ENCODE measurements around the gene CCL13.
"Not testable (repeated sequence)": the region's sequence is repeated elsewhere in the genome, so short reads cannot be mapped to it uniquely, and the experiment has no call there.

CCL13 gene

GRCh38 chr17:34356194-34356593 lies at the start of gene CCL13:
Gene CCL13, plus strand, starts transcription at chr17:34356480. Its CDS starts 47 bp downstream, at chr17:34356527.
- Histone ChIP-seq H3K36me3 (ENCODE audit: control insufficient read depth, insufficient read depth, low read length, severe bottlenecking) (no peaks in the 10 kb centered on the region), H3K9me3 (ENCODE audit: control insufficient read depth, low read length) (no peaks in the 10 kb centered on the region), H3K27me3 (replicated peaks; ENCODE audit: control insufficient read depth, insufficient read depth, low read length) (no peaks in the 10 kb centered on the region), H3K4me1 (ENCODE audit: control insufficient read depth, insufficient read depth, low read length) (peaks cover 22% of the 10 kb centered on the region), H3K4me3 (ENCODE audit: low read length) (no peak within 1 kb of the TSS), H3K9ac (ENCODE audit: low read length) (no peak within 1 kb of the TSS)
- no peak for DNase-seq (ENCODE audit: low read depth)

- Histone ChIP-seq H3K36me3 (ENCODE audit: control insufficient read depth, insufficient read depth, low read length, severe bottlenecking) (no peaks in the 10 kb centered on the region), H3K9me3 (ENCODE audit: control insufficient read depth, low read length) (no peaks in the 10 kb centered on the region), H3K9ac (ENCODE audit: low read length) (peak overlapping the region; percentile 57), H3K4me1 (ENCODE audit: control insufficient read depth, insufficient read depth, low read length) (peaks cover 40% of the 10 kb centered on the region), H3K27me3 (replicated peaks; ENCODE audit: control insufficient read depth, insufficient read depth, low read length) (no peaks in the 10 kb centered on the region), H3K4me3 (ENCODE audit: low read length) (peak overlapping the region; percentile 35)
- peak; percentile 88 for DNase-seq (ENCODE audit: low read depth)
These were observed 49.2 kb upstream of the CCL13 start for GRCh38 chr17:34307110-34307509.

- Histone ChIP-seq H3K27me3 (replicated peaks; ENCODE audit: control insufficient read depth, insufficient read depth, low read length) (no peaks in the 10 kb centered on the region), H3K36me3 (ENCODE audit: control insufficient read depth, insufficient read depth, low read length, severe bottlenecking) (no peaks in the 10 kb centered on the region), H3K9ac (ENCODE audit: low read length) (no peak overlapping the region), H3K4me1 (ENCODE audit: control insufficient read depth, insufficient read depth, low read length) (peaks cover 47% of the 10 kb centered on the region), H3K4me3 (ENCODE audit: low read length) (no peak overlapping the region), H3K9me3 (ENCODE audit: control insufficient read depth, low read length) (no peaks in the 10 kb centered on the region)
- DNase-seq (ENCODE audit: low read depth) = no peak
These were observed 47.9 kb upstream of the CCL13 start for GRCh38 chr17:34308371-34308770.

GRCh38 chr17:34311291-34311690 lies 45.0 kb upstream of the CCL13 start:
- DNase-seq (ENCODE audit: low read depth) = no peak
- no peaks in the 10 kb centered on the region for H3K36me3 ChIP-seq (ENCODE audit: control insufficient read depth, insufficient read depth, low read length, severe bottlenecking)
- no peak overlapping the region for H3K9ac ChIP-seq (ENCODE audit: low read length)
- no peak overlapping the region for H3K4me3 ChIP-seq (ENCODE audit: low read length)
- peaks cover 60% of the 10 kb centered on the region for H3K4me1 ChIP-seq (ENCODE audit: control insufficient read depth, insufficient read depth, low read length)
- H3K27me3 ChIP-seq (replicated peaks; ENCODE audit: control insufficient read depth, insufficient read depth, low read length) = no peaks in the 10 kb centered on the region
- no peaks in the 10 kb centered on the region for H3K9me3 ChIP-seq (ENCODE audit: control insufficient read depth, low read length)

- Histone ChIP-seq H3K9ac (ENCODE audit: low read length) (no peak overlapping the region), H3K4me3 (ENCODE audit: low read length) (no peak overlapping the region), H3K4me1 (ENCODE audit: control insufficient read depth, insufficient read depth, low read length) (peaks cover 53% of the 10 kb centered on the region), H3K9me3 (ENCODE audit: control insufficient read depth, low read length) (no peaks in the 10 kb centered on the region), H3K36me3 (ENCODE audit: control insufficient read depth, insufficient read depth, low read length, severe bottlenecking) (no peaks in the 10 kb centered on the region), H3K27me3 (replicated peaks; ENCODE audit: control insufficient read depth, insufficient read depth, low read length) (no peaks in the 10 kb centered on the region)
- DNase-seq (ENCODE audit: low read depth) = peak; percentile 77
These were observed 44.2 kb upstream of the CCL13 start for GRCh38 chr17:34312080-34312479.

- Histone ChIP-seq H3K36me3 (ENCODE audit: control insufficient read depth, insufficient read depth, low read length, severe bottlenecking) (no peaks in the 10 kb centered on the region), H3K4me1 (ENCODE audit: control insufficient read depth, insufficient read depth, low read length) (peaks cover 42% of the 10 kb centered on the region), H3K4me3 (ENCODE audit: low read length) (no peak overlapping the region), H3K27me3 (replicated peaks; ENCODE audit: control insufficient read depth, insufficient read depth, low read length) (no peaks in the 10 kb centered on the region), H3K9me3 (ENCODE audit: control insufficient read depth, low read length) (no peaks in the 10 kb centered on the region), H3K9ac (ENCODE audit: low read length) (peak overlapping the region; percentile 62)
- DNase-seq (ENCODE audit: low read depth) = peak; percentile 79
These were observed 43.1 kb upstream of the CCL13 start for GRCh38 chr17:34313164-34313563.

- Histone ChIP-seq H3K27me3 (replicated peaks; ENCODE audit: control insufficient read depth, insufficient read depth, low read length) (no peaks in the 10 kb centered on the region), H3K4me3 (ENCODE audit: low read length) (peak overlapping the region; percentile 41), H3K4me1 (ENCODE audit: control insufficient read depth, insufficient read depth, low read length) (peaks cover 47% of the 10 kb centered on the region), H3K9me3 (ENCODE audit: control insufficient read depth, low read length) (no peaks in the 10 kb centered on the region), H3K36me3 (ENCODE audit: control insufficient read depth, insufficient read depth, low read length, severe bottlenecking) (no peaks in the 10 kb centered on the region), H3K9ac (ENCODE audit: low read length) (peak overlapping the region; percentile 62)
- peak; percentile 91 for DNase-seq (ENCODE audit: low read depth)
These were observed 42.0 kb upstream of the CCL13 start for GRCh38 chr17:34314279-34314678.

- no peak overlapping the region for H3K9ac ChIP-seq (ENCODE audit: low read length)
- no peak overlapping the region for H3K4me3 ChIP-seq (ENCODE audit: low read length)
- DNase-seq (ENCODE audit: low read depth) = no peak
- H3K27me3 ChIP-seq (replicated peaks; ENCODE audit: control insufficient read depth, insufficient read depth, low read length) = no peaks in the 10 kb centered on the region
- H3K36me3 ChIP-seq (ENCODE audit: control insufficient read depth, insufficient read depth, low read length, severe bottlenecking) = no peaks in the 10 kb centered on the region
- H3K4me1 ChIP-seq (ENCODE audit: control insufficient read depth, insufficient read depth, low read length) = peaks cover 30% of the 10 kb centered on the region
- H3K9me3 ChIP-seq (ENCODE audit: control insufficient read depth, low read length) = no peaks in the 10 kb centered on the region
These were observed 37.8 kb upstream of the CCL13 start for GRCh38 chr17:34318474-34318873.

- no peak within 1 kb of the TSS for H3K4me3 ChIP-seq (ENCODE audit: low read length)
- H3K9ac ChIP-seq (ENCODE audit: low read length) = no peak within 1 kb of the TSS
- H3K36me3 ChIP-seq (ENCODE audit: control insufficient read depth, insufficient read depth, low read length, severe bottlenecking) = no peaks in the 10 kb centered on the region
- H3K27me3 ChIP-seq (replicated peaks; ENCODE audit: control insufficient read depth, insufficient read depth, low read length) = no peaks in the 10 kb centered on the region
- H3K4me1 ChIP-seq (ENCODE audit: control insufficient read depth, insufficient read depth, low read length) = peaks cover 25% of the 10 kb centered on the region
- peaks cover 3% of the 10 kb centered on the region for H3K9me3 ChIP-seq (ENCODE audit: control insufficient read depth, low read length)
- DNase-seq (ENCODE audit: low read depth) = no peak
These were observed 37.2 kb upstream of the CCL13 start, which contains the start of gene CCL8 for GRCh38 chr17:34319039-34319483. Gene CCL8, plus strand, starts transcription at chr17:34319435. Its CDS starts 67 bp downstream, at chr17:34319502.

- no peak for DNase-seq (ENCODE audit: low read depth)
- Histone ChIP-seq H3K9me3 (ENCODE audit: control insufficient read depth, low read length) (peaks cover 10% of the 10 kb centered on the region), H3K4me3 (ENCODE audit: low read length) (no peak overlapping the region), H3K9ac (ENCODE audit: low read length) (no peak overlapping the region), H3K27me3 (replicated peaks; ENCODE audit: control insufficient read depth, insufficient read depth, low read length) (no peaks in the 10 kb centered on the region), H3K36me3 (ENCODE audit: control insufficient read depth, insufficient read depth, low read length, severe bottlenecking) (no peaks in the 10 kb centered on the region), H3K4me1 (ENCODE audit: control insufficient read depth, insufficient read depth, low read length) (peaks cover 12% of the 10 kb centered on the region)
These were observed 34.3 kb upstream of the CCL13 start for GRCh38 chr17:34321964-34322363.

GRCh38 chr17:34327580-34327979 lies 28.7 kb upstream of the CCL13 start:
- not testable (repeated sequence) for H3K9ac ChIP-seq (ENCODE audit: low read length)

GRCh38 chr17:34337701-34338100 lies 18.6 kb upstream of the CCL13 start:
- H3K9ac ChIP-seq (ENCODE audit: low read length) = no peak overlapping the region
- no peaks in the 10 kb centered on the region for H3K4me1 ChIP-seq (ENCODE audit: control insufficient read depth, insufficient read depth, low read length)
- H3K36me3 ChIP-seq (ENCODE audit: control insufficient read depth, insufficient read depth, low read length, severe bottlenecking) = no peaks in the 10 kb centered on the region
- no peaks in the 10 kb centered on the region for H3K9me3 ChIP-seq (ENCODE audit: control insufficient read depth, low read length)
- H3K27me3 ChIP-seq (replicated peaks; ENCODE audit: control insufficient read depth, insufficient read depth, low read length) = no peaks in the 10 kb centered on the region
- DNase-seq (ENCODE audit: low read depth) = no peak
- no peak overlapping the region for H3K4me3 ChIP-seq (ENCODE audit: low read length)

More at GRCh38 chr17:34327580-34327979, 28.7 kb upstream of the CCL13 start:
- DNase-seq (ENCODE audit: low read depth) = peak; percentile 76
- H3K36me3 ChIP-seq (ENCODE audit: control insufficient read depth, insufficient read depth, low read length, severe bottlenecking); H3K4me3 ChIP-seq (ENCODE audit: low read length); H3K4me1 ChIP-seq (ENCODE audit: control insufficient read depth, insufficient read depth, low read length); H3K27me3 ChIP-seq (replicated peaks; ENCODE audit: control insufficient read depth, insufficient read depth, low read length): not testable (repeated sequence)
- peaks cover 10% of the 10 kb centered on the region for H3K9me3 ChIP-seq (ENCODE audit: control insufficient read depth, low read length)
